HEK293T (cell line): Measurements from ENCODE around the gene NAV2.

Experiments
- FOXM1 ChIP-seq: fragments of 450-650 bp; IDR thresholded peaks from 2 replicates; pipeline ENCODE4 v1.6.1; 2017; ENCODE audit warnings: mild to moderate bottlenecking, borderline replicate concordance
- L3MBTL2 ChIP-seq: fragments of 450-650 bp; conservative IDR thresholded peaks from 2 replicates; pipeline ENCODE4 v1.6.1; 2016; ENCODE audit warnings: mild to moderate bottlenecking
- PKNOX1 ChIP-seq: fragments of 450-650 bp; IDR thresholded peaks from 2 replicates; pipeline ENCODE4 v1.6.1; 2016
- SUZ12 ChIP-seq: fragments of 450-650 bp; IDR thresholded peaks from 2 replicates; pipeline ENCODE4 v1.6.1; 2016; ENCODE audit warnings: mild to moderate bottlenecking

GRCh38 chr11:19970944-19971343 lies 258.3 kb downstream of the NAV2 start:
- no peak for TF ChIP-seq SUZ12
- no peak for TF ChIP-seq PKNOX1
- TF ChIP-seq FOXM1 = no peak
- no peak for TF ChIP-seq L3MBTL2
